Mammary epithelial cell (primary cell): ENCODE measurements around the gene CXCR3.

Experiments
- CTCF ChIP-seq, 2 donors: IDR thresholded peaks in 1 of 2; conservative IDR thresholded peaks in 1 of 2; 2 replicates each; pipeline ENCODE4 v1.5.1; 2011 to 2012; ENCODE audit warnings: inconsistent platforms in 2 of 2, low read length in 2 of 2, mild to moderate bottlenecking in 2 of 2, control low read depth in 1 of 2, low read depth in 1 of 2; ENCODE audit not compliant: insufficient read depth in 1 of 2; ENCODE audit errors: extremely low read depth in 1 of 2
- EZH2 ChIP-seq: IDR thresholded peaks from 2 replicates; pipeline ENCODE4 v1.6.1; 2012; ENCODE audit warnings: low read length, inconsistent platforms, borderline replicate concordance

DNA sequence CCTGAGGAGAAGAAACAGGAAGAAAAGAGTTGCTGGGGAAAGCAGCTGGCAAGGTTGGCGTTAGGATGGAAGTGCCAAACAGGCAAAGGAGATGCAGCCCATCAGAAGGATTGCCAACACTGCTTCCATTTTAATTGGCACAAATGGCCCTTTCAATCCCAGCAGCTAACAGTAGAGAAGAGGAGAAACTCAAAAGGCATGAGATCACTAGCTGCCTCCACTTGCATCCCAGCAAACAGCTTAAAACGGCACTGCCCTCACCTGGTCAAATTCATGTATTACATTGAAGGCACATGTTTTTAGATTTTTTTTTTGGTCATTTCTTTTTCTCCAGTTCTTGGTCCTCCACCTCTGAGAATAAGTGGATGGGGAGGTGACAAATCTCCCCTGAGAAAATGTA is 34.1 kb upstream of the CXCR3 start:
- TF ChIP-seq CTCF (conservative IDR thresholded peaks at IDR 0.05 in 1 of 2, IDR thresholded peaks at IDR 0.05 in 1 of 2; ENCODE audit: extremely low read depth in 1 of 2, insufficient read depth in 1 of 2, low read depth in 1 of 2, low read length in 2 of 2) (peak; percentile 61 to 65), EZH2 (no peak)
